Measurements from ENCODE around the gene NEURL1B. TPM values are rescaled to one million over a fixed set of nuclear protein-coding genes. Genes with fewer than 3 reads are reported as not detected.

The NEURL1B gene
- total RNA-seq, 2 donors from 2014 or later = 61.6 to 99.9 TPM

DNA sequence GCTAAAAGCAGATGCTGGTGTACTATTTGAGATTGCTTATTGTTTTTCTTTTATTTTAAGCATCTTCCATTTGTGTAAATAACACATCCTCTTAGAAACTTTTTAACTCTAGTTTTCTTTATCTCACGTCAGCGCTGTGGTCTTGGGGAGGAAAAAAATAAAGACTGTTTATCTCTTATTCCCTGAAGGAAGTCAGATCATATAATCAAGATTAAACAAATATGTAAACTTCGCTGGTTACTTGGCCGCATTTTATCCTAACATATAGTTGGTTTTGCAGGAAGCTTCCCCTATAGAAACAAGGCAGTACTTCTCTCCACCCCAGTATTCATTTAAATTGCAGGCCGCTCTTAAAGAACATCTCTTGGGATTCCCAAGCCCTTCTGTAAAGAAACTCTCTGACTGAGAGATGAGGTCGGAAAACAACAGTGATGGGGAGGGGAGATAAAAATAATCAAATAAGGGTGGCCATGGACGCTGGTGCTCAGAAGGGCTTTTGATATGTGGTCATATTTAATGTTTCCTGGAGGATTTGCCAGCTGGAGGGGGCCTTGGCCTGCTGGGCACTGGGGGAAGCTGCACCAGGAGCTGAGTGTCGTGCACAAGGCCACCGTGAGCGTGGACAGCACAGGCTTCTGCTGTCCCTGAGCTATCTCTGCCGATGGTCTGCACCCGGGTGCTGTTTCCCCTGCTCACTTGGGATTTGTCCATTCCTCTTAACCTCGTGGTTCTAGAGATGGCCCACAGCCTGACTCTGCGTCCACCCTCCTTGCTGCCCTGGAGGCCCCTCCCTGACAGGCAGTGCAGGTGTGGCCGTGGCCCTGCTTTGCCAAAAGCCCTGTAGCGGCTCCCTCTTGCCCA is 23.8 kb downstream of the NEURL1B start:
- no peaks in the 10 kb centered on the region for H3K9me3 ChIP-seq
- intact Hi-C loops (cut with DNase I) = no loop called here
- no peak overlapping the region for H3K4me3 ChIP-seq
- H3K4me1 ChIP-seq = peaks cover 10% of the 10 kb centered on the region
- H3K9ac ChIP-seq (ENCODE audit: low read depth in 2 of 2, low read length in 2 of 2) = peak overlapping the region in 1 of 2 donors; percentile 46
- no peaks in the 10 kb centered on the region for H3K27me3 ChIP-seq
- H3K27ac ChIP-seq = no peak overlapping the region
- H3K36me3 ChIP-seq = no peaks in the 10 kb centered on the region
- no peak for DNase-seq
- TF ChIP-seq, protein P1, sequence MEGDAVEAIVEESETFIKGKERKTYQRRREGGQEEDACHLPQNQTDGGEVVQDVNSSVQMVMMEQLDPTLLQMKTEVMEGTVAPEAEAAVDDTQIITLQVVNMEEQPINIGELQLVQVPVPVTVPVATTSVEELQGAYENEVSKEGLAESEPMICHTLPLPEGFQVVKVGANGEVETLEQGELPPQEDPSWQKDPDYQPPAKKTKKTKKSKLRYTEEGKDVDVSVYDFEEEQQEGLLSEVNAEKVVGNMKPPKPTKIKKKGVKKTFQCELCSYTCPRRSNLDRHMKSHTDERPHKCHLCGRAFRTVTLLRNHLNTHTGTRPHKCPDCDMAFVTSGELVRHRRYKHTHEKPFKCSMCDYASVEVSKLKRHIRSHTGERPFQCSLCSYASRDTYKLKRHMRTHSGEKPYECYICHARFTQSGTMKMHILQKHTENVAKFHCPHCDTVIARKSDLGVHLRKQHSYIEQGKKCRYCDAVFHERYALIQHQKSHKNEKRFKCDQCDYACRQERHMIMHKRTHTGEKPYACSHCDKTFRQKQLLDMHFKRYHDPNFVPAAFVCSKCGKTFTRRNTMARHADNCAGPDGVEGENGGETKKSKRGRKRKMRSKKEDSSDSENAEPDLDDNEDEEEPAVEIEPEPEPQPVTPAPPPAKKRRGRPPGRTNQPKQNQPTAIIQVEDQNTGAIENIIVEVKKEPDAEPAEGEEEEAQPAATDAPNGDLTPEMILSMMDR (IDR thresholded peaks at IDR 0.05) = no peak

- TF ChIP-seq, protein P1 (IDR thresholded peaks at IDR 0.05) = no peak
Measured at GRCh38 chr5:172666251-172666650, 25.2 kb downstream of the NEURL1B start.

DNA sequence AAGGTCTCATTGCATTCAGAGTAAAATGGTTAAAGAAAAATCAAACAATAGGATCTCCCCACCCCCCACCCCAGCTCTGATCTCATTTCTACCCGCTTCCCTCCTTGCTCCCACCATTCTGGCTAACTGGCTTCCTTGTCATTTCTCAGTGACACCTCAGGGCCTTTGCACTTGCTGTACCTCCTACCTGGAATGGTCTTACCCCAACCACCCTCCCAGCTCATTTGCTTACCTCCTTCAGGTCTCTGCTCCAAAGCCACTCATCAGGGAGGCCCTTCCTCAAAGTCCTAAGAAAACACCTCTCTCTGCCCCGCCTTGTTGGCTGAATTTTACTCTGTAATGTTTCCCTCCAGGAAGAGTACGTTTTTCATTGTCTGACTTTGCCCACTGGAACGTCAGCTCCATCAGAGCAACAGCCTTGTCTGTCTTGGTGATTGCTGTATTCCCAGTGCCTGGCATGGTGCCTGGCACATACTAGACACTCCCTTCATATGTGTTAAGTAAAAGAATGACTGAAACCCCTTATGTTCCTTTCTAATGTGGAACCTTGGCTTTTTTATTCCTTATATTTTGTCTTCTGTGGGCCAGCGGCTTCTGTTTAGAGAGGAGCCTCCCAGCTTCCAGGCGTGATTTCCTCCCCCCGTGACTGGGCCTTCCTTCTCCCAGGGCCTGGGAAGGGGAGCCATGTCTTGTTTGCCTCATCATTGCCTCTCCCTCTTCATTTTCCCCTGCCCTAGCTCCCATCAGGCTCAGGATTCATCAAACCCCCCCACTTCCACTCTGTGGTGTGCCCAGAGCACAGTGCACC is 26.9 kb downstream of the NEURL1B start:
- Histone ChIP-seq H3K9ac (ENCODE audit: low read depth in 2 of 2, low read length in 2 of 2) (peak overlapping the region in 1 of 2 donors; percentile 73), H3K4me3 (no peak overlapping the region), H3K27ac (no peak overlapping the region), H3K4me1 (peaks cover 4% of the 10 kb centered on the region), H3K36me3 (no peaks in the 10 kb centered on the region), H3K9me3 (no peaks in the 10 kb centered on the region), H3K27me3 (no peaks in the 10 kb centered on the region)
- TF ChIP-seq, protein P1 (IDR thresholded peaks at IDR 0.05) = no peak
- intact Hi-C loops (cut with DNase I) = no loop called here
- DNase-seq = peak; percentile 59

More at GRCh38 chr5:172666251-172666650, 25.2 kb downstream of the NEURL1B start:
- Histone ChIP-seq H3K27me3 (no peaks in the 10 kb centered on the region), H3K9me3 (no peaks in the 10 kb centered on the region), H3K36me3 (no peaks in the 10 kb centered on the region), H3K27ac (no peak overlapping the region), H3K9ac (ENCODE audit: low read depth in 2 of 2, low read length in 2 of 2) (no peak overlapping the region), H3K4me3 (no peak overlapping the region), H3K4me1 (peaks cover 3% of the 10 kb centered on the region)
- DNase-seq = no peak
- intact Hi-C loops (cut with DNase I) = no loop called here

DNA sequence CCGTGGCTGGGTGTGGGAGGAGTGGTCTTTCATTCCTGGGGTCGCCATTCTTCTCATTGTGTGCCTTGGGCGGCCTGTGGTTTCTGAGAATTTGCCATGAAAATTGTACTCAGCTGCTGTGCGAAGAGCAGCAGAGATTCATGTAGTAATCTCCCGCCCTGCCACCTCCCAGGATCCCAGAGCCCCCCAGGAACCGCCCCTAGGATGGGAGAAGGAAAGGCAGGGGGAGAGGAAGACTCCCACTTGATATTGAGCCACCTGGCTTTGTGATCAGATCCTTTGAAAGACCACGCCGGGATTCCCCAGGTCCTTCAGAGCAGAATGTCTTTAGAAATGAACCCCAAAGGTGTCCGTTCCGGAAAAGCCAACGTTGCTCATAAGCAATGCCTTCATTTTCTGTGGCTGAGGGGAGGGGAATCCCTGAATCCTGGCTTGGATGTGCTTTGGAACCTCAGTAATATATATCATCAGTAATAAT is 27.6 kb downstream of the NEURL1B start:
- Histone ChIP-seq H3K4me1 (peaks cover 7% of the 10 kb centered on the region), H3K27ac (no peak overlapping the region), H3K9ac (ENCODE audit: low read depth in 2 of 2, low read length in 2 of 2) (peak overlapping the region in 1 of 2 donors; percentile 73), H3K36me3 (no peaks in the 10 kb centered on the region), H3K27me3 (no peaks in the 10 kb centered on the region), H3K4me3 (no peak overlapping the region), H3K9me3 (no peaks in the 10 kb centered on the region)
- no peak for DNase-seq
- TF ChIP-seq, protein P1 (IDR thresholded peaks at IDR 0.05) = no peak
- intact Hi-C loops (cut with DNase I) = no loop called here

DNA sequence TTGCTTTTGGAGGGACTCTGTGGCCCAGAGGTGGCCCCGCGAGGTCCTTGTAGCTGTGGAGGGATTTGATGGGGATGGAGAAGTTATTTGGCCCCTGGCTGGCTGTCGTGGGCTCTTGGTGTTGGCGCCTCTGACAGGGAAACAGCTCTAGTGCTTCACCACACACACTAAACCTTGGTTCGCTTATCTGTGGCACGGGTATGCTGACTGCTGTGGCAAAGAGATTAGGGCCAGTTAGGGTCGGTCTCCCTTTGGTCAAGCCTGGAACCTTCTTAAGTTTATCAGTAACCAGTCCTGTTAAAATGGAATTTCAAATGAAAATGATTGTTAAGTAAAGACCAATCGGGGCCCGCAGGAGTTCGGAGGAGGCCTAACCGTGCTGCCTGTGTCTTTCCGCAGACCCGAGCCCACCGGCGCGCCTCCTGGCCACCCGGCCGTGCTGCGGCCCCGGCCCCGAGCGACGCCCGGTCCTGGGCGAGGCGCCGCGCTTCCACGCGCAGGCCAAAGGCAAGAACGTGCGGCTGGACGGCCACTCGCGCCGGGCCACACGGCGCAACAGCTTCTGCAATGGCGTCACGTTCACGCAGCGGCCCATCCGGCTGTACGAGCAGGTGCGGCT is 28.4 kb downstream of the NEURL1B start:
- no peak for DNase-seq
- TF ChIP-seq, protein P1 (IDR thresholded peaks at IDR 0.05) = no peak
- intact Hi-C loops (cut with DNase I) = no loop called here
- peaks cover 4% of the 10 kb centered on the region for H3K4me1 ChIP-seq
- H3K4me3 ChIP-seq = no peak overlapping the region
- no peak overlapping the region for H3K9ac ChIP-seq (ENCODE audit: low read depth in 2 of 2, low read length in 2 of 2)
- H3K9me3 ChIP-seq = no peaks in the 10 kb centered on the region
- no peaks in the 10 kb centered on the region for H3K36me3 ChIP-seq
- H3K27ac ChIP-seq = no peak overlapping the region
- H3K27me3 ChIP-seq = no peaks in the 10 kb centered on the region

Data from colonic mucosa (tissue), 4 donors.